H1 (cell line): ENCODE results near the gene MGAT5B. TPM values are rescaled to one million over a fixed set of nuclear protein-coding genes. Genes with fewer than 3 reads are reported as not detected.
A peak's percentile ranks its signal among the peaks of the same experiment; 100 is the strongest.

Experiments used
- CTCF ChIA-PET: fragments of 300-600 bp; sonication (Branson Sonifier 250); formaldehyde crosslinking; loops from one replicate; lab custom pipeline; 2021; ENCODE audit not compliant: partially characterized antibody; lab: Charles Lee
- POLR2A ChIA-PET: fragments of 300-600 bp; sonication (Branson Sonifier 250); formaldehyde crosslinking; loops from one replicate; lab custom pipeline; 2021; ENCODE audit warnings: inconsistent platforms; ENCODE audit not compliant: partially characterized antibody; lab: Charles Lee
- DNase-seq, 2 experiments: peaks; one replicate each; pipeline versions ENCODE4 v3.0.0 to v3.0.0-alpha.2; 2010 to 2022; ENCODE audit warnings: low spot score in 2 of 2, low read depth in 1 of 2, mixed read lengths in 1 of 2
- FAIRE-seq: peaks from 2 replicates; lab custom pipeline; 2011; peaks lifted over from hg19 to GRCh38; lab: Jason Lieb, UNC
- H2AFZ ChIP-seq: 2 replicates; pipeline ENCODE4 v1.8.1; 2012; ENCODE audit warnings: low read length, inconsistent platforms
- H2AK5ac ChIP-seq: 2 replicates; pipeline ENCODE4 v1.6.1; 2013; ENCODE audit warnings: low read depth, low read length
- H2BK120ac ChIP-seq: replicated peaks from 2 replicates; pipeline ENCODE3; 2013; ENCODE audit warnings: low read depth, low read length, inconsistent platforms
- H2BK12ac ChIP-seq: 2 replicates; pipeline ENCODE4 v1.6.1; 2013; ENCODE audit warnings: low read depth, low read length
- H2BK15ac ChIP-seq: 2 replicates; pipeline ENCODE4 v1.6.1; 2013; ENCODE audit warnings: low read length
- H2BK20ac ChIP-seq: 2 replicates; pipeline ENCODE4 v1.6.1; 2013; ENCODE audit warnings: low read length
- H2BK5ac ChIP-seq: 2 replicates; pipeline ENCODE4 v1.6.1; 2013; ENCODE audit warnings: low read depth, low read length
- H3K14ac ChIP-seq: 2 replicates; pipeline ENCODE4 v1.6.1; 2013; ENCODE audit warnings: inconsistent platforms; ENCODE audit not compliant: insufficient read length
- H3K18ac ChIP-seq: 2 replicates; pipeline ENCODE4 v1.6.1; 2013; ENCODE audit warnings: low read length; ENCODE audit errors: extremely low read depth
- H3K23ac ChIP-seq: 2 replicates; pipeline ENCODE4 v1.6.1; 2013; ENCODE audit warnings: inconsistent platforms; ENCODE audit not compliant: insufficient read length
- H3K23me2 ChIP-seq: 2 replicates; pipeline ENCODE4 v1.6.1; 2013; ENCODE audit warnings: low read depth, low read length
- H3K27ac ChIP-seq: 2 replicates; pipeline ENCODE4 v1.6.1; 2011; ENCODE audit warnings: low read depth, low read length, inconsistent platforms
- H3K27me3 ChIP-seq, 4 experiments: replicated peaks in 1 of 4; 1 replicate in 1 of 4; 2 replicates in 3 of 4; pipeline versions ENCODE4 v1.6.1 to v1.8.1; 2011 to 2013; ENCODE audit warnings: low read length in 3 of 4, mild to moderate bottlenecking in 3 of 4, inconsistent platforms in 2 of 4, mixed read lengths in 2 of 4, moderate library complexity in 1 of 4; ENCODE audit not compliant: control insufficient read depth in 3 of 4, insufficient read depth in 3 of 4; ENCODE audit errors: extremely low read depth in 1 of 4
- H3K36me3 ChIP-seq, 4 experiments: 2 replicates each; pipeline versions ENCODE4 v1.6.1 to v1.8.1; 2011 to 2013; ENCODE audit warnings: mild to moderate bottlenecking in 4 of 4, low read length in 3 of 4, moderate library complexity in 2 of 4, control low read depth in 1 of 4, inconsistent platforms in 1 of 4; ENCODE audit not compliant: insufficient read depth in 4 of 4, control insufficient read depth in 2 of 4
- H3K4ac ChIP-seq: replicated peaks from 2 replicates; pipeline ENCODE3; 2013; ENCODE audit warnings: low read length, low read depth, mixed read lengths, inconsistent platforms; ENCODE audit not compliant: insufficient read length
- H3K4me1 ChIP-seq, 4 experiments: replicated peaks in 1 of 4; 1 replicate in 1 of 4; 2 replicates in 3 of 4; pipeline versions ENCODE4 v1.6.1 to v1.8.1; 2011 to 2013; ENCODE audit warnings: low read length in 3 of 4, inconsistent platforms in 2 of 4, mixed read lengths in 1 of 4; ENCODE audit not compliant: insufficient read depth in 4 of 4, control insufficient read depth in 3 of 4
- H3K4me2 ChIP-seq, 2 experiments: 2 replicates each; pipeline versions ENCODE4 v1.6.1 to v1.8.1; 2011 to 2013; ENCODE audit warnings: low read depth in 2 of 2, low read length in 2 of 2, control low read depth in 1 of 2, inconsistent platforms in 1 of 2, mild to moderate bottlenecking in 1 of 2; ENCODE audit not compliant: insufficient read depth in 1 of 2
- H3K4me3 ChIP-seq, 4 experiments: fragments of 200-600, 300-600 bp in 1 of 4; sonication (generic), shearing (Covaris generic), sonication (Bioruptor Twin) in 1 of 4; 2 replicates each; pipeline versions ENCODE4 v1.5.1 to v1.8.1; 2011 to 2016; ENCODE audit warnings: low read length in 4 of 4, low read depth in 3 of 4, control low read depth in 2 of 4, inconsistent platforms in 2 of 4, mild to moderate bottlenecking in 2 of 4, mixed read lengths in 1 of 4, moderate library complexity in 1 of 4; ENCODE audit not compliant: insufficient read depth in 2 of 4; ENCODE audit errors: extremely low read depth in 1 of 4
- H3K56ac ChIP-seq: replicated peaks from 2 replicates; pipeline ENCODE3; 2013; ENCODE audit warnings: low read depth, mild to moderate bottlenecking, mixed read lengths, low read length, inconsistent platforms; ENCODE audit not compliant: insufficient read length
- H3K79me1 ChIP-seq: 2 replicates; pipeline ENCODE4 v1.6.1; 2013; ENCODE audit warnings: low read depth, low read length, control low read depth
- H3K79me2 ChIP-seq, 2 experiments: 2 replicates each; pipeline versions ENCODE4 v1.6.1 to v1.8.1; 2012 to 2013; ENCODE audit warnings: low read length in 2 of 2, mild to moderate bottlenecking in 2 of 2, inconsistent platforms in 1 of 2; ENCODE audit not compliant: insufficient read depth in 2 of 2, control insufficient read depth in 1 of 2
- H3K9ac ChIP-seq, 4 experiments: replicated peaks in 1 of 4; 1 replicate in 1 of 4; 2 replicates in 3 of 4; pipeline versions ENCODE4 v1.6.1 to v1.8.1; 2011 to 2013; ENCODE audit warnings: low read depth in 3 of 4, low read length in 3 of 4, control low read depth in 2 of 4, mild to moderate bottlenecking in 2 of 4, moderate library complexity in 2 of 4, inconsistent platforms in 1 of 4; ENCODE audit errors: extremely low read depth in 1 of 4
- H3K9me3 ChIP-seq, 2 experiments: 2 replicates each; pipeline versions ENCODE4 v1.6.1 to v1.8.1; 2012 to 2013; ENCODE audit warnings: mild to moderate bottlenecking in 2 of 2, moderate library complexity in 2 of 2, control low read depth in 1 of 2, inconsistent platforms in 1 of 2, low read depth in 1 of 2, low read length in 1 of 2, mixed read lengths in 1 of 2; ENCODE audit not compliant: insufficient read depth in 2 of 2
- H4K20me1 ChIP-seq, 2 experiments: replicated peaks in 1 of 2; 2 replicates each; pipeline versions ENCODE3 to v1.8.1; 2011 to 2013; ENCODE audit warnings: inconsistent platforms in 2 of 2, low read length in 2 of 2, mild to moderate bottlenecking in 1 of 2; ENCODE audit not compliant: insufficient read depth in 2 of 2, control insufficient read depth in 1 of 2
- H4K5ac ChIP-seq: 2 replicates; pipeline ENCODE4 v1.6.1; 2013; ENCODE audit warnings: low read length, low read depth, mixed read lengths, inconsistent platforms; ENCODE audit not compliant: insufficient read length
- H4K8ac ChIP-seq: 2 replicates; pipeline ENCODE4 v1.8.0; 2013; ENCODE audit warnings: mild to moderate bottlenecking, moderate library complexity, low read length, inconsistent platforms; ENCODE audit not compliant: insufficient read depth; ENCODE audit errors: extremely low read depth
- H4K91ac ChIP-seq: replicated peaks from 2 replicates; pipeline ENCODE3; 2013; ENCODE audit warnings: low read length, mixed read lengths, inconsistent platforms; ENCODE audit not compliant: insufficient read length
- BCL11A ChIP-seq, 2 experiments: IDR thresholded peaks; one replicate each; pipeline ENCODE4 v1.6.1; 2011; ENCODE audit warnings: low read depth in 2 of 2, low read length in 2 of 2, mild to moderate bottlenecking in 2 of 2
- FOSL1 ChIP-seq: IDR thresholded peaks from 2 replicates; pipeline ENCODE4 v1.6.1; 2011; ENCODE audit warnings: mild to moderate bottlenecking, low read depth, low read length, moderate library complexity; ENCODE audit not compliant: insufficient read depth
- KDM4A ChIP-seq: IDR thresholded peaks from one replicate; pipeline ENCODE4 v1.7.1; 2012; ENCODE audit warnings: low read depth, mild to moderate bottlenecking, moderate library complexity, low read length, inconsistent platforms; ENCODE audit not compliant: severe bottlenecking
- MAFK ChIP-seq: IDR thresholded peaks from 2 replicates; pipeline ENCODE4 v1.6.1; 2012; ENCODE audit warnings: low read depth, mild to moderate bottlenecking, improper control_type of control experiment, low read length
- SIN3A ChIP-seq, 2 experiments: IDR thresholded peaks in 1 of 2; conservative IDR thresholded peaks in 1 of 2; 2 replicates each; pipeline ENCODE4 v1.6.1; 2011 to 2012; ENCODE audit warnings: low read length in 2 of 2, improper control_type of control experiment in 1 of 2, low read depth in 1 of 2, mild to moderate bottlenecking in 1 of 2
- WGBS, 2 experiments: shearing (Covaris generic) in 1 of 2; methylation state at CpG; one replicate each; pipeline versions ENCODE4 v1.1.6 to v1.1.7; 2013 to 2015; ENCODE audit warnings: low lambda C conversion rate in 2 of 2, mixed read lengths in 2 of 2, inconsistent platforms in 1 of 2, low coverage in 1 of 2, missing lambda C conversion rate in 1 of 2; ENCODE audit not compliant: insufficient replicate concordance in 2 of 2, insufficient coverage in 1 of 2, insufficient read length in 1 of 2; ENCODE audit errors: extremely low coverage in 1 of 2, missing lambda C conversion rate in 1 of 2; 5-methylcytosine and 5-hydroxymethylcytosine counted together
- polyA plus RNA-seq, 7 experiments: library from polyadenylated mRNA; depleted of rRNA in 3 of 7; stranded (reverse) in 5 of 7; unstranded in 2 of 7; fragments of >200 nt in 5 of 7; fragments of 200-250 nt in 2 of 7; gene quantifications; 1 replicate in 5 of 7; 2 replicates in 1 of 7; 4 replicates in 1 of 7; pipeline versions ENCODE4 v1.2.1 to v1.2.3, GENCODE V29; 2011 to 2013; ENCODE audit warnings: missing spikeins in 2 of 7, mixed read lengths in 2 of 7
- total RNA-seq: library from RNA; stranded (reverse); fragmentation: NEBNext Ultra II Directional; extraction: Animal tissue kit (Norgen Biotek cat#: 25700); gene quantifications from 2 replicates; pipeline ENCODE4 v1.2.1, GENCODE V29; 2021

MGAT5B gene
- total and polyA plus RNA-seq, 2 of the 8 experiments (the other 6 are each of a cell fraction or from before 2014, with no cell fraction given), result 7.9 to 8.2 TPM

- Histone ChIP-seq H3K27me3 (no peaks in the 10 kb centered on the region), H3K4me2 (no peak overlapping the region), H2BK20ac (no peak overlapping the region), H3K56ac (no peak overlapping the region), H2BK120ac (no peak overlapping the region), H3K23ac (no peak overlapping the region), H4K91ac (peak overlapping the region; percentile 7), H2AK5ac (peak overlapping the region; percentile 39; the same call in 1 of the 2 replicates), H4K5ac (no peak overlapping the region), H3K9ac (no peak overlapping the region; a peak in 1 of 7 replicates), H3K36me3 (no peaks in the 10 kb centered on the region), H3K9me3 (0 out of 4 replicates have a peak, but pooled peaks cover 0 to 3% of the 10 kb centered on the region in 2 experiments), H2BK5ac (no peak overlapping the region), H3K23me2 (no peaks in the 10 kb centered on the region), H4K20me1 (peaks cover 0 to 5% of the 10 kb centered on the region in 2 experiments), H2AFZ (no peak overlapping the region), H3K18ac (no peak overlapping the region), H3K4me1 (peaks cover 0 to 5% (median 1%) of the 10 kb centered on the region in 4 experiments; a peak in 3 of 7 replicates), H2BK15ac (no peak overlapping the region), H3K27ac (no peak overlapping the region), H3K4me3 (no peak overlapping the region), H2BK12ac (no peak overlapping the region), H3K79me1 (no peaks in the 10 kb centered on the region), H4K8ac (0 out of 2 replicates have a peak overlapping the region, but pooled peaks have one; percentile 2), H3K4ac (no peak overlapping the region), H3K14ac (no peak overlapping the region), H3K79me2 (no peaks in the 10 kb centered on the region)
- FAIRE-seq (no peak), DNase-seq (no peak)
- ChIA-PET POLR2A (interaction anchor here (1.8 kb wide), 1 partner anchor 185 kb away, joined by 5 read pairs; the partner anchor contains the start of gene MFSD11), CTCF (interaction anchor here (0.6 to 3.8 kb wide), 9 partner anchors 14 to 134 kb away, joined by 3 to 19 read pairs (median 4); partner anchors contain the start of gene MGAT5B)
- WGBS, 2 experiments, result 76% methylated on average over 12 of the region's 13 CpGs; no CpG with 5 or more reads in 1 of the 2 experiments
- TF ChIP-seq SIN3A (conservative IDR thresholded peaks at IDR 0.05 in 1 of 2, IDR thresholded peaks at IDR 0.05 in 1 of 2; ENCODE audit: low read depth in 1 of 2, low read length in 2 of 2) (no peak), FOSL1 (no peak), KDM4A (no peak), BCL11A (IDR thresholded peaks at IDR 0.05; ENCODE audit: low read depth in 2 of 2, low read length in 2 of 2) (no peak), MAFK (no peak)
Observed at GRCh38 chr17:76923491-76923890, 55.3 kb downstream of the MGAT5B start.
